GM12891 (cell line): ENCODE data around the gene POP5.
"Not testable (repeated sequence)": the region's sequence is repeated elsewhere in the genome, so short reads cannot be mapped to it uniquely, and the experiment has no call there.

ENCODE experiments used
- DNase-seq: peaks from one replicate; pipeline ENCODE4 v3.0.0; 2011; ENCODE audit warnings: low spot score; ENCODE audit not compliant: insufficient read length
- FAIRE-seq: peaks from 2 replicates; lab custom pipeline; 2011; peaks lifted over from hg19 to GRCh38; lab: Jason Lieb, UNC
- PAX5 ChIP-seq: IDR thresholded peaks from 2 replicates; pipeline ENCODE4 v1.6.1; 2011; ENCODE audit warnings: low read length, moderate library complexity, mild to moderate bottlenecking; ENCODE audit not compliant: insufficient read depth, severe bottlenecking
- POLR2A ChIP-seq: IDR thresholded peaks from 2 replicates; pipeline ENCODE4 v1.6.1; 2011; ENCODE audit warnings: low read depth, low read length, control low read depth
- POLR2AphosphoS5 ChIP-seq: IDR thresholded peaks from 2 replicates; pipeline ENCODE4 v1.6.1; 2011; ENCODE audit warnings: low read depth, low read length, control low read depth
- POU2F2 ChIP-seq: IDR thresholded peaks from 2 replicates; pipeline ENCODE4 v1.6.1; 2011; ENCODE audit warnings: low read depth, mild to moderate bottlenecking, control low read depth, low read length, moderate library complexity
- SPI1 ChIP-seq: IDR thresholded peaks from 2 replicates; pipeline ENCODE4 v1.6.1; 2011; ENCODE audit warnings: low read depth, low read length, control low read depth
- TAF1 ChIP-seq: IDR thresholded peaks from 2 replicates; pipeline ENCODE4 v1.6.1; 2011; ENCODE audit warnings: low read depth, low read length, control low read depth

POP5 gene

DNA sequence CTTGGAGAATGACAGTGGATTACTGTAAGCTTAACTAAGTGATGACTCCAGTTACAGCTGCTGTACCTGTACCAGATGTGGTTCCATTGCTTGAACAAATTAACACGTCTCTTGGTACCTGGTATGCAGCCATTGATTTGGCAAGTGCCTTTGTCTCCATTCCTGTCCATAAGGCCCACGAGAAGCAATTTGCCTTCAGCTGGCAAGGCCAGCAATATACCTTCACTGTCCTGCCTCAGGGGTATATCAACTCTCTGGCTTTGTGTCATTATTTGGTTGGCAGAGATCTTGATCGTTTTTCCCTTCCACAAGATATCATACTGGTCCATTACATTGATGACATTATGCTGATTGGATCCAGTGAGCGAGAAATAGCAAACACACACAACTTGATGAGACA, 29.4 kb upstream of the POP5 start:
- DNase-seq = no peak
- TF ChIP-seq PAX5 = no peak
- no peak for TF ChIP-seq POLR2A
- TF ChIP-seq POU2F2 = no peak
- no peak for TF ChIP-seq POLR2AphosphoS5
- no peak for TF ChIP-seq SPI1
- no peak for TF ChIP-seq TAF1
- FAIRE-seq = no peak

DNA sequence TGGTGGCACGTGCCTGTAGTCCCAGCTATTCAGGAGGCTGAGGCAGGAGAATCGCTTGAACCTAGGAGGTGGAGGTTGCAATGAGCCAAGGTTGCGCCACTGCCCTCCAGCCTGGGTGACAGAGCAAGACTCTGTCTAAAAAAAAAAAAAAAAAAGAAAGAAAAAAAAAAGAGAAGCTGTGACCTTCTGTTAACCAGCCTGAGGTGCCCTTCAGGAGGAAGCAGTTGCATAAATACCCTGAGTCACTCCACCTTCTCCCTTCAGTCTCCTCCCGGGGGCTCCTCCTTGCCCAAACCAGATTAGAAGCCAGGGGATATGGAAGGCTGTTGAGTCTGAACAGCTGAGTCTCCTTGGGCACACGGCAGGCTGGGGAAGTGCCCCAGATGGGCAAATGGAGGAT, 21.2 kb upstream of the POP5 start:
- FAIRE-seq, DNase-seq: not testable (repeated sequence)

DNA sequence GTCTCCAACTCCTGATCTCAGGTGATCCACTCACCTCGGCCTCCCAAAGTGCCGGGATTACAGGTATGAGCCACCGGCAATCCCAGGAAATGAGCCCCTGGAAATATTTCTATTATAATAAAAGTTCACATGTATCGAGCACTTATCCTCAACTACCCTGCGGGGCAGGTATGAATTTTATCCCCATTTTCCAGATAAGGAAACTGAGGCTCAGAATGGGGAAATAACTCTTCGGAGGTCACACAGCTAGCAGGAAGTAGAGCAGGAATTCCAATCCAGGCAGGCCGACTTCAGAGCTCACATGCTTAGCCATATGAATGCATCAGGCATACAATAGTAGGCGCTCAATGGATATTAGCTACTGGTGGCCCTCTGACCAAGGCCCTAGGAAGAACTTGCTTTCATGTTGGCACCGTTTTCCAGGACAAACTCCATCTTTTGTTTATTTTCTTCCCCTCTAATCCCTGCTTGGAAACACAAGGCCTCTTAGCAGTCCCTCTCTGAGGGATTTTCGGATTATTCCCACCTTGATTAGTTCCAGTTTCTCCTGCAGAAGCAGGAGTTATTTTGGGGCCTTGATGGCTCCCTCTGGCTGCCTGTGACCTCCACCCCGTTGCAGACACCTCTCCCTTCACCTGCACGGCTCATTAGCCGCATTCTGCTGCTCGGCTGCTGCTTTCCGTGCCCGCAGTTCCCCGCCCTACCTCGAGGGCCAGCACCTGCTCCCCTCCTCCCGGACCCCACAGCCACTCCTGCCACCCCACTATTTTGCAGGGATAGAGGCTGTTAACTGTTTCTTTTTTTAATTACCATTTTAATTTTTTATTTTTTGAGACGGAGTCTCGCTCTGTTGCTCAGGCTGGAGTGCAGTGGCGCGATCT, 18.7 kb upstream of the POP5 start:
- DNase-seq (no peak), FAIRE-seq (no peak)
- no peak for TF ChIP-seq POU2F2
- TF ChIP-seq POLR2AphosphoS5 = no peak
- TF ChIP-seq TAF1 = no peak
- no peak for TF ChIP-seq SPI1
- no peak for TF ChIP-seq POLR2A
- no peak for TF ChIP-seq PAX5

DNA sequence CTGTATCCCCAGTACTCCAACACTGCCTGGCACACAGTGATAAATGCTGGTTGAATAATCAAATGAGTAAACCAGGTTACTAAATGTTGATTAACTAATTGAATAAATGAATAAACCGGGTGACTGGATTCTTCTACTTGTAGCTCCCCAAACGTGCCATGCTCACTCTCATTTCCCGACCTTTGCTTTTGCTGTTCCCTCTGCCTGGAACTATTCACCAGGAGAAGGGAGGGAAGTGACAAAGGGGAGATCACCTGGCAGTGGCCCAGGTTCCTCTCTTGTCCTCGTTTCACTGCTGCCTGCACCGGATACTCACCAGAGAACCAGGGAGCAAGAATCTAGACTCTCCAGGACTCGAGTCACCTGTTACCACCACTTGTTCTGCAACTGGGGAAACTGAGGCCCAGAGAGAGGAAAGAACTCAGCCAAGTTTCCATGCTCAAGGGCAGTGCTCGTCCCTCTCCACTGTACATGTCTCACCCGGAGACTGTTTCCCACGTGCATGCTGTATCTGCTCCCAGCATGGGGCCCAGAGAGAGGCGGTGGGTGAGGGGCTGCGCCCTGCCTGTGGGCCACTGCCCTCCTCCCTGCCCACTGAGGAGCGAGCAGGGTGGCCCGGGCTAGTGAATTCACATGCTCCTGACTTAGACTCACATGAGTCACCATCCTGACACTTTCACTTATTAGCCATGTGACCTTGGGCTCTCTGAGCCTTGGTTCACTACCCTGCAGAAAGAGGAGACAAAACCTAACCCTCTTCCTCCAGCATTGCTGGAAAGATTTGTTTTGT, 17.7 kb upstream of the POP5 start:
- TF ChIP-seq POLR2AphosphoS5 = no peak
- TF ChIP-seq SPI1 = no peak
- no peak for TF ChIP-seq PAX5
- no peak for TF ChIP-seq POU2F2
- TF ChIP-seq POLR2A = no peak
- TF ChIP-seq TAF1 = no peak
- FAIRE-seq (no peak), DNase-seq (no peak)

DNA sequence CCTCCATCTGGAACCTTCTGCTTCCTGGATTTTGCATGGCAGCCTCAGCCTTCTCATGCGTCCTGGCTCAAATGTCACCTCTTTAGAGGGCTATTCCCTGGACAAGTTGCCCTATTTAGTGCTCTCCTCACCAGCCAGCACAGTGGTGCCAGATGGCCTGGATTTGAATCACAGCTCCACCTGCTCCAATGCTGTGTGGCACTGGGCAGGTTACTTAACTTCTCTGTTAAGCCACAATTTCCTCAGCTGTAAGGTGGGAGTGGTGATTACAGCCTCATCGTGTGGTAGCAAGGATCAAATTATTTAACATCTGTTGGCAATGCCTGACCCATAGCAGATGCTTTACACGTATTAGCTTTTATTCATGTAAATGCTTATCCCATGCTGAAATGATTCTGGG, 16.7 kb upstream of the POP5 start:
- TF ChIP-seq POU2F2 (no peak), PAX5 (no peak), TAF1 (no peak), POLR2AphosphoS5 (no peak), SPI1 (no peak), POLR2A (no peak)
- no peak for DNase-seq
- FAIRE-seq = no peak

DNA sequence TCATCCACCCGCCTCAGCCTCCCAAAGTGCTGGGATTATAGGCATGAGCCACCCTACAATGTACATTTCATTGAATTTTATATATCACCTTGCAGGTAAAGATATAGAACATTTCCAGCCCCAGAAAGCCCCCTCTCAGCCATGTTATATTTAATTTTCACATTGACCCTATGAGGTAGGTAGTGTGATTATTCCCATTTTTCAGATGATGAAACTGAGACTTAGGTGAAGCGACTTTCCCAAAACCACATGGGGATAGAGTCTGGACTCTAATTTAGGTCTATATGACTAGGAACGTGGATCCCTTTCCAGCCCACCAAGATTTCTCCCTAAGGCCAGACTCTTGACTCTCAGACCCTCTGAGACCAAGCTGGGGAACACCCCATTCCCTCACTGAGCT, 15.7 kb upstream of the POP5 start:
- no peak for DNase-seq
- no peak for TF ChIP-seq PAX5
- TF ChIP-seq SPI1 = no peak
- TF ChIP-seq TAF1 = no peak
- no peak for TF ChIP-seq POLR2A
- TF ChIP-seq POLR2AphosphoS5 = no peak
- TF ChIP-seq POU2F2 = no peak
- FAIRE-seq = no peak

DNA sequence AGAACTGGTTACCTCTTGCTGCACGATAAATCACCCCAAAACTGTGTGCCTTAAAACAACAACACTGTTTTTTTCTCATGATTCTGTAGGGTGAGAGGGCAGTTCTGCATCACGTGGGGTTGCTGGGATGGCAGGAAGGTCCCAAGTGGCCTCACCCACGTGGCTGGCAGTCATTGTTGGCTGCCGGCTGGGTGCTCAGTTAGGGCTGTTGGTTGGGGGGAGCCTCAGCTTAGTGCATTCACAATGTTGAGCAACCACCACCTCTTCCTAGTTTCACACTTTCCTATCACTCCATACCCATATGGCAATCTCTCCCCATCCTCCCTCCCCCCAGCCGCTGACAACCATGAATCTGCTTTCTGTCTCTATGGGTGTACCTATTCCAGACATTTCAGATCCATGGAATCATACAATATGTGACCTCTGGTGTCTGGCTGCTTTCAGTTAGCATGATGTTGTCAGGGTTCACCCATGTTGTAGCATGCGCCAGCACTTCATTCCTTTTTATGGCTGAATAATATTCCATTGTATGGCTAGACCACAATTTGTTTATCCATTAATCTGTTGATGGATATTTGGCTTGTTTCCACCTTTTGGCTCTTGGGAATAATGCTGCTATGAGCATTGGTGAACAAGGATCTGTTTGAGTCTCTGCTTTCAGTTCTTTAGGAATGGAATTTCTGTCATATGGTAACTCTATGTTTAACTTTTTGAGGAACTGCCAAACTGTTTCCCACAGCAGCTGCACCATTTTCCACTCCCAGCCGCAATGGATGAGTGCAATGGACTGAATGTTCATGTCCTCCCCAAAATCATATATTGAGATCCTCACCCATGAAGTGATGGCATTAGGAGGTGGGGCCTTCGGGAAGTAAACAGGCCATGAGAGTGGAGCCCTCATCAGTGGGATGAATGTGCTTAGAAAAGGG, 11.2 kb upstream of the POP5 start:
- DNase-seq (no peak), FAIRE-seq (no peak)
- no peak for TF ChIP-seq POLR2A
- no peak for TF ChIP-seq POU2F2
- TF ChIP-seq PAX5 = no peak
- TF ChIP-seq POLR2AphosphoS5 = no peak
- no peak for TF ChIP-seq TAF1
- TF ChIP-seq SPI1 = no peak

DNA sequence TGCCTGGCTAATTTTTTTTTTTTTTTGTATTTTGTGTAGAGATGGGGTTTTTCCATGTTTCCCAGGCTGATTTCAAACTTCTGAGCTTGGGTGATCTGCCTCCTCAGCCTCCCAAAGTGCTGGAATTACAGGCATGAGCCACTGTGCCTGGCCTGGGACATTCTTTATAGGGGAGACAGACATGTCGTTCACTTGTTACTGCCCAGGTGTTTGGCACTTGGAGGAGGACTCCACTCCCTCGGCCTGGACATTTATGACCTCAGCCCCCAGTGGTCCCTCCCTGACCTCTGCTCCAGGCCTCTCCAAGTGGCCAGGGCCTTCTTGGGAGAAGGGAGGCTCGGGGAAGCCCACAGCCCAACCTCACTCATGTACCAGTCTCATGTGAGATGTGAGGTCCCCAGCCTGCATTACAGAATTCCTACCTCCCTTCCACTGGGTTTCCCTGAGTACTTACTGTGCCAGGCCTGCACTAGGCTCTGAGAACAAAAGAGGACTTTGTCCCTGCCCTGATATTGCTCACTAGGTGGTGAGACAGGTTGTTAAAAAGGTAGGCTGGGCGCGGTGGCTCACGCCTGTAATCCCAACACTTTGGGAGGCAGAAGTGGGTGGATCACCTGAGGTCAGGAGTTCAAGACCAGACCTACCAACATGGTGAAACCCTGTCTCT, 9.7 kb upstream of the POP5 start:
- FAIRE-seq (no peak), DNase-seq (no peak)
- TF ChIP-seq TAF1 (no peak), POLR2AphosphoS5 (no peak), PAX5 (no peak), POU2F2 (no peak)
